ENCODE results near the gene CEACAM18. TPM values are rescaled to one million over a fixed set of nuclear protein-coding genes. Genes with fewer than 3 reads are reported as not detected.

CEACAM18 gene
- polyA plus RNA-seq, 4 donors = 0.10 to 5.8 (median 1.9) TPM

GRCh38 chr19:51521357-51521756 is 43.0 kb downstream of the CEACAM18 start:
- no peaks in the 10 kb centered on the region for H3K4me1 ChIP-seq (ENCODE audit: control insufficient read depth in 3 of 3, insufficient read depth in 2 of 3, low read depth in 1 of 3, low read length in 2 of 3)
- H3K27ac ChIP-seq (ENCODE audit: low read depth in 1 of 3, low read length in 2 of 3) = no peak overlapping the region
- H3K36me3 ChIP-seq (ENCODE audit: control insufficient read depth in 3 of 3, insufficient read depth in 2 of 3, low read depth in 1 of 3, low read length in 3 of 3) = no peaks in the 10 kb centered on the region
- no peak for FAIRE-seq
- H3K4me3 ChIP-seq (ENCODE audit: low read depth in 1 of 3, low read length in 3 of 3) = no peak overlapping the region
- peak in 1 of 2 donors; percentile 7 for DNase-seq
- H3K9me3 ChIP-seq (ENCODE audit: control insufficient read depth in 2 of 2, insufficient read depth in 1 of 2, low read depth in 1 of 2, low read length in 1 of 2) = peaks cover 0 to 5% of the 10 kb centered on the region in 2 donors
- 78 to 89% (median 85%) methylated on average over 2 of the region's 2 CpGs for WGBS, 3 donors
- peaks cover 0 to 2% (median 0%) of the 10 kb centered on the region in 3 donors for H3K27me3 ChIP-seq (ENCODE audit: control insufficient read depth in 3 of 3, insufficient read depth in 3 of 3, low read length in 3 of 3)

- Histone ChIP-seq H3K4me1 (ENCODE audit: control insufficient read depth in 3 of 3, insufficient read depth in 2 of 3, low read depth in 1 of 3, low read length in 2 of 3) (no peaks in the 10 kb centered on the region), H3K4me3 (ENCODE audit: low read depth in 1 of 3, low read length in 3 of 3) (no peak overlapping the region), H3K9me3 (ENCODE audit: control insufficient read depth in 2 of 2, insufficient read depth in 1 of 2, low read depth in 1 of 2, low read length in 1 of 2) (peaks cover 0 to 5% of the 10 kb centered on the region in 2 donors), H3K27ac (ENCODE audit: low read depth in 1 of 3, low read length in 2 of 3) (no peak overlapping the region), H3K27me3 (ENCODE audit: control insufficient read depth in 3 of 3, insufficient read depth in 3 of 3, low read length in 3 of 3) (peaks cover 0 to 2% (median 0%) of the 10 kb centered on the region in 3 donors), H3K36me3 (ENCODE audit: control insufficient read depth in 3 of 3, insufficient read depth in 2 of 3, low read depth in 1 of 3, low read length in 3 of 3) (no peaks in the 10 kb centered on the region)
- DNase-seq = no peak
- 56 to 59% (median 57%) methylated on average over 2 of the region's 2 CpGs for WGBS, 3 donors
- no peak for FAIRE-seq
Measured at GRCh38 chr19:51521781-51522180, 43.4 kb downstream of the CEACAM18 start.

GRCh38 chr19:51524666-51525264 is 46.4 kb downstream of the CEACAM18 start:
- H3K27me3 ChIP-seq (ENCODE audit: control insufficient read depth in 3 of 3, insufficient read depth in 3 of 3, low read length in 3 of 3) = peaks cover 0 to 2% (median 0%) of the 10 kb centered on the region in 3 donors
- DNase-seq = no peak
- H3K4me1 ChIP-seq (ENCODE audit: control insufficient read depth in 3 of 3, insufficient read depth in 2 of 3, low read depth in 1 of 3, low read length in 2 of 3) = no peaks in the 10 kb centered on the region
- 64 to 77% (median 66%) methylated on average over 8 of the region's 8 CpGs for WGBS, 3 donors
- no peak for FAIRE-seq
- no peaks in the 10 kb centered on the region for H3K9me3 ChIP-seq (ENCODE audit: control insufficient read depth in 2 of 2, insufficient read depth in 1 of 2, low read depth in 1 of 2, low read length in 1 of 2)
- H3K27ac ChIP-seq (ENCODE audit: low read depth in 1 of 3, low read length in 2 of 3) = no peak overlapping the region
- H3K36me3 ChIP-seq (ENCODE audit: control insufficient read depth in 3 of 3, insufficient read depth in 2 of 3, low read depth in 1 of 3, low read length in 3 of 3) = no peaks in the 10 kb centered on the region
- no peak overlapping the region for H3K4me3 ChIP-seq (ENCODE audit: low read depth in 1 of 3, low read length in 3 of 3)

- no peaks in the 10 kb centered on the region for H3K27me3 ChIP-seq (ENCODE audit: control insufficient read depth in 3 of 3, insufficient read depth in 3 of 3, low read length in 3 of 3)
- no peak for DNase-seq
- no peak for FAIRE-seq
- no peaks in the 10 kb centered on the region for H3K4me1 ChIP-seq (ENCODE audit: control insufficient read depth in 3 of 3, insufficient read depth in 2 of 3, low read depth in 1 of 3, low read length in 2 of 3)
- no peak overlapping the region for H3K4me3 ChIP-seq (ENCODE audit: low read depth in 1 of 3, low read length in 3 of 3)
- no peak overlapping the region for H3K27ac ChIP-seq (ENCODE audit: low read depth in 1 of 3, low read length in 2 of 3)
- 39 to 45% (median 42%) methylated on average over 4 of the region's 4 CpGs for WGBS, 3 donors
- H3K9me3 ChIP-seq (ENCODE audit: control insufficient read depth in 2 of 2, insufficient read depth in 1 of 2, low read depth in 1 of 2, low read length in 1 of 2) = no peaks in the 10 kb centered on the region
- no peaks in the 10 kb centered on the region for H3K36me3 ChIP-seq (ENCODE audit: control insufficient read depth in 3 of 3, insufficient read depth in 2 of 3, low read depth in 1 of 3, low read length in 3 of 3)
Measured at GRCh38 chr19:51525651-51526050, 47.3 kb downstream of the CEACAM18 start.

GRCh38 chr19:51529301-51529700 is 51.0 kb downstream of the CEACAM18 start:
- FAIRE-seq (no peak), DNase-seq (no peak)
- WGBS, 3 donors = 61 to 82% (median 71%) methylated on average over 2 of the region's 2 CpGs
- H3K4me3 ChIP-seq (ENCODE audit: low read depth in 1 of 3, low read length in 3 of 3) = no peak overlapping the region
- peaks cover 0 to 9% (median 3%) of the 10 kb centered on the region in 3 donors for H3K27me3 ChIP-seq (ENCODE audit: control insufficient read depth in 3 of 3, insufficient read depth in 3 of 3, low read length in 3 of 3)
- no peaks in the 10 kb centered on the region for H3K36me3 ChIP-seq (ENCODE audit: control insufficient read depth in 3 of 3, insufficient read depth in 2 of 3, low read depth in 1 of 3, low read length in 3 of 3)
- no peaks in the 10 kb centered on the region for H3K9me3 ChIP-seq (ENCODE audit: control insufficient read depth in 2 of 2, insufficient read depth in 1 of 2, low read depth in 1 of 2, low read length in 1 of 2)
- H3K4me1 ChIP-seq (ENCODE audit: control insufficient read depth in 3 of 3, insufficient read depth in 2 of 3, low read depth in 1 of 3, low read length in 2 of 3) = no peaks in the 10 kb centered on the region
- H3K27ac ChIP-seq (ENCODE audit: low read depth in 1 of 3, low read length in 2 of 3) = no peak overlapping the region

GRCh38 chr19:51530616-51531015 is 52.3 kb downstream of the CEACAM18 start:
- no peak for FAIRE-seq
- H3K27ac ChIP-seq (ENCODE audit: low read depth in 1 of 3, low read length in 2 of 3) = no peak overlapping the region
- no peaks in the 10 kb centered on the region for H3K9me3 ChIP-seq (ENCODE audit: control insufficient read depth in 2 of 2, insufficient read depth in 1 of 2, low read depth in 1 of 2, low read length in 1 of 2)
- H3K4me3 ChIP-seq (ENCODE audit: low read depth in 1 of 3, low read length in 3 of 3) = no peak overlapping the region
- H3K36me3 ChIP-seq (ENCODE audit: control insufficient read depth in 3 of 3, insufficient read depth in 2 of 3, low read depth in 1 of 3, low read length in 3 of 3) = no peaks in the 10 kb centered on the region
- DNase-seq = no peak
- H3K4me1 ChIP-seq (ENCODE audit: control insufficient read depth in 3 of 3, insufficient read depth in 2 of 3, low read depth in 1 of 3, low read length in 2 of 3) = no peaks in the 10 kb centered on the region
- WGBS, 3 donors = 72 to 88% (median 88%) methylated on average over 8 of the region's 8 CpGs
- peaks cover 0 to 9% (median 3%) of the 10 kb centered on the region in 3 donors for H3K27me3 ChIP-seq (ENCODE audit: control insufficient read depth in 3 of 3, insufficient read depth in 3 of 3, low read length in 3 of 3)

GRCh38 chr19:51531349-51532315 is 53.3 kb downstream of the CEACAM18 start, which contains the start of gene SIGLEC6:
Gene SIGLEC6, minus strand, starts transcription at chr19:51531670. Its CDS starts 22 bp downstream, at chr19:51531648.
- FAIRE-seq (no peak), DNase-seq (no peak)
- Histone ChIP-seq H3K4me1 (ENCODE audit: control insufficient read depth in 3 of 3, insufficient read depth in 2 of 3, low read depth in 1 of 3, low read length in 2 of 3) (no peaks in the 10 kb centered on the region), H3K9me3 (ENCODE audit: control insufficient read depth in 2 of 2, insufficient read depth in 1 of 2, low read depth in 1 of 2, low read length in 1 of 2) (no peaks in the 10 kb centered on the region), H3K4me3 (ENCODE audit: low read depth in 1 of 3, low read length in 3 of 3) (no peak within 1 kb of the TSS), H3K27ac (ENCODE audit: low read depth in 1 of 3, low read length in 2 of 3) (no peak within 1 kb of the TSS), H3K36me3 (ENCODE audit: control insufficient read depth in 3 of 3, insufficient read depth in 2 of 3, low read depth in 1 of 3, low read length in 3 of 3) (no peaks in the 10 kb centered on the region), H3K27me3 (ENCODE audit: control insufficient read depth in 3 of 3, insufficient read depth in 3 of 3, low read length in 3 of 3) (peaks cover 0 to 9% (median 3%) of the 10 kb centered on the region in 3 donors)
- WGBS, 3 donors = 30 to 32% (median 31%) methylated on average over 25 of the region's 25 CpGs

GRCh38 chr19:51535535-51535934 is 57.2 kb downstream of the CEACAM18 start:
- Histone ChIP-seq H3K4me1 (ENCODE audit: control insufficient read depth in 3 of 3, insufficient read depth in 2 of 3, low read depth in 1 of 3, low read length in 2 of 3) (no peaks in the 10 kb centered on the region), H3K27me3 (ENCODE audit: control insufficient read depth in 3 of 3, insufficient read depth in 3 of 3, low read length in 3 of 3) (peaks cover 0 to 9% (median 3%) of the 10 kb centered on the region in 3 donors), H3K36me3 (ENCODE audit: control insufficient read depth in 3 of 3, insufficient read depth in 2 of 3, low read depth in 1 of 3, low read length in 3 of 3) (no peaks in the 10 kb centered on the region), H3K9me3 (ENCODE audit: control insufficient read depth in 2 of 2, insufficient read depth in 1 of 2, low read depth in 1 of 2, low read length in 1 of 2) (no peaks in the 10 kb centered on the region), H3K27ac (ENCODE audit: low read depth in 1 of 3, low read length in 2 of 3) (no peak overlapping the region), H3K4me3 (ENCODE audit: low read depth in 1 of 3, low read length in 3 of 3) (no peak overlapping the region)
- FAIRE-seq (no peak), DNase-seq (no peak)
- WGBS, 3 donors = 79 to 86% (median 82%) methylated on average over 1 of the region's 1 CpG

Measured in small intestine (tissue), 7 donors.